Hair follicle dermal papilla cell (primary cell): ENCODE results near the gene XIRP1. TPM values are rescaled to one million over a fixed set of nuclear protein-coding genes. Genes with fewer than 3 reads are reported as not detected.

Experiments used
- small RNA-seq: library from RNA; depleted of rRNA; stranded (forward); fragments of <200 nt; gene quantifications from one replicate; pipeline ENCODE3, GENCODE V24; 2012
- total RNA-seq: library from RNA; depleted of rRNA; stranded (reverse); fragments of >200 nt; gene quantifications from 2 replicates; pipeline ENCODE4 v1.2.3, GENCODE V29; 2012

Gene XIRP1
- not detected in 2 replicates for total RNA-seq

GRCh38 chr3:39192490-39193092 lies at the start of gene XIRP1:
TSS of gene XIRP1 (minus strand) at chr3:39192595. CDS start at chr3:39189445, 3,150 bp downstream.

Small RNA genes lying within 50 kb of the gene (small RNA-seq; reads per million reads assigned to genes)
- gene RF00017, result not detected

Other genes with a start within 250 kb of the XIRP1 start
- gene SCN11A, start 140.7 kb downstream of the XIRP1 start, total RNA-seq, result under 0.01 TPM in 2 replicates
- gene WDR48, start 140.6 kb downstream of the XIRP1 start, total RNA-seq, result 30.6 and 33.6 TPM in 2 replicates
- gene GORASP1, start 85.0 kb downstream of the XIRP1 start, total RNA-seq, result 86.0 and 90.1 TPM in 2 replicates
- 5.2 and 7.2 TPM in 2 replicates for gene TTC21A, start 84.9 kb downstream of the XIRP1 start, total RNA-seq
- gene CSRNP1, start 39.0 kb downstream of the XIRP1 start, total RNA-seq, result 12.6 and 19.0 TPM in 2 replicates
- 0.16 TPM in 1 of 2 replicates, not detected in the other for gene CX3CR1, start 87.4 kb upstream of the XIRP1 start, total RNA-seq
- gene CCR8, start 137.1 kb upstream of the XIRP1 start, total RNA-seq, result not detected in 2 replicates
- gene SLC25A38, start 190.8 kb upstream of the XIRP1 start, total RNA-seq, result 23.0 and 26.5 TPM in 2 replicates
- gene RPSA, start 214.1 kb upstream of the XIRP1 start, total RNA-seq, result 967 and 1,091 TPM in 2 replicates